Dermis lymphatic vessel endothelial cell (primary cell): ENCODE data around the gene NTN1. TPM values are rescaled to one million over a fixed set of nuclear protein-coding genes. Genes with fewer than 3 reads are reported as not detected.

Experiments used
- total RNA-seq: library from RNA; depleted of rRNA; stranded (reverse); fragments of >200 nt; gene quantifications from 2 replicates; pipeline ENCODE4 v1.2.1, GENCODE V29; 2014

The NTN1 gene
- total RNA-seq = 2.2 and 5.7 TPM in 2 replicates

GRCh38 chr17:9021158-9021991 is at the start of gene NTN1:
TSS of gene NTN1 (plus strand) at chr17:9021510. CDS start at chr17:9022374, 864 bp downstream.

Other genes with a start within 250 kb of the NTN1 start
- gene MFSD6L, start 222.1 kb upstream of the NTN1 start, total RNA-seq = not detected in 2 replicates
- under 0.01 TPM in 1 of 2 replicates, not detected in the other for gene PIK3R6, start 153.8 kb upstream of the NTN1 start, total RNA-seq
- gene PIK3R5, start 55.8 kb upstream of the NTN1 start, total RNA-seq = not detected in 2 replicates